Muscle layer of duodenum (tissue), 2 donors: ENCODE results near the gene KIF26A.

Experiments
- H3K27ac ChIP-seq: one replicate; pipeline ENCODE4 v1.7.0; 2013; ENCODE audit warnings: mild to moderate bottlenecking, low read length
- H3K27me3 ChIP-seq: one replicate; pipeline ENCODE4 v1.7.0; 2013; ENCODE audit warnings: low read depth, mild to moderate bottlenecking, control low read depth, low read length
- H3K36me3 ChIP-seq, 2 donors: one replicate each; pipeline ENCODE4 v1.7.0; 2013; ENCODE audit warnings: low read length in 2 of 2, control low read depth in 1 of 2, mild to moderate bottlenecking in 1 of 2; ENCODE audit not compliant: insufficient read depth in 2 of 2, control insufficient read depth in 1 of 2
- H3K4me1 ChIP-seq, 2 donors: one replicate each; pipeline ENCODE4 v1.7.0; 2013; ENCODE audit warnings: low read length in 2 of 2, mild to moderate bottlenecking in 2 of 2, control low read depth in 1 of 2, moderate library complexity in 1 of 2; ENCODE audit not compliant: insufficient read depth in 2 of 2, control insufficient read depth in 1 of 2
- H3K4me3 ChIP-seq, 2 donors: one replicate each; pipeline ENCODE4 v1.7.0; 2013; ENCODE audit warnings: low read length in 2 of 2, low read depth in 1 of 2, mild to moderate bottlenecking in 1 of 2
- H3K9me3 ChIP-seq, 2 donors: one replicate each; pipeline ENCODE4 v1.7.0; 2013; ENCODE audit warnings: low read length in 2 of 2, control low read depth in 1 of 2, mild to moderate bottlenecking in 1 of 2; ENCODE audit not compliant: control insufficient read depth in 1 of 2
- donor health status: healthy.

KIF26A gene

GRCh38 chr14:104214431-104215218, 76.2 kb downstream of the KIF26A start:
- Histone ChIP-seq H3K27ac (no peak overlapping the region), H3K4me1 (no peaks in the 10 kb centered on the region), H3K4me3 (no peak overlapping the region), H3K9me3 (no peaks in the 10 kb centered on the region), H3K27me3 (no peaks in the 10 kb centered on the region), H3K36me3 (no peaks in the 10 kb centered on the region)

GRCh38 chr14:104215706-104216334, 77.4 kb downstream of the KIF26A start:
- no peak overlapping the region for H3K4me3 ChIP-seq
- H3K36me3 ChIP-seq, result no peaks in the 10 kb centered on the region
- no peaks in the 10 kb centered on the region for H3K27me3 ChIP-seq

GRCh38 chr14:104216457-104216856, 78.1 kb downstream of the KIF26A start:
- H3K4me1 ChIP-seq, result no peaks in the 10 kb centered on the region
- no peaks in the 10 kb centered on the region for H3K27me3 ChIP-seq

More at GRCh38 chr14:104215706-104216334, 77.4 kb downstream of the KIF26A start:
- Histone ChIP-seq H3K4me1 (no peaks in the 10 kb centered on the region), H3K27ac (no peak overlapping the region), H3K9me3 (no peaks in the 10 kb centered on the region)

GRCh38 chr14:104217486-104218360, 79.3 kb downstream of the KIF26A start:
- no peaks in the 10 kb centered on the region for H3K27me3 ChIP-seq
- H3K4me1 ChIP-seq, result no peaks in the 10 kb centered on the region
- H3K4me3 ChIP-seq, result no peak overlapping the region
- H3K36me3 ChIP-seq, result no peaks in the 10 kb centered on the region
- H3K27ac ChIP-seq, result no peak overlapping the region
- no peaks in the 10 kb centered on the region for H3K9me3 ChIP-seq

More at GRCh38 chr14:104216457-104216856, 78.1 kb downstream of the KIF26A start:
- Histone ChIP-seq H3K27ac (no peak overlapping the region), H3K9me3 (no peaks in the 10 kb centered on the region), H3K4me3 (no peak overlapping the region), H3K36me3 (no peaks in the 10 kb centered on the region)

- H3K36me3 ChIP-seq, result no peaks in the 10 kb centered on the region
- H3K27ac ChIP-seq, result no peak overlapping the region
- H3K4me1 ChIP-seq, result no peaks in the 10 kb centered on the region
- no peak overlapping the region for H3K4me3 ChIP-seq
- no peaks in the 10 kb centered on the region for H3K27me3 ChIP-seq
- no peaks in the 10 kb centered on the region for H3K9me3 ChIP-seq
Measured at GRCh38 chr14:104218361-104219180, 80.2 kb downstream of the KIF26A start.

- Histone ChIP-seq H3K27me3 (no peaks in the 10 kb centered on the region), H3K9me3 (no peaks in the 10 kb centered on the region), H3K4me1 (no peaks in the 10 kb centered on the region), H3K4me3 (no peak overlapping the region), H3K36me3 (no peaks in the 10 kb centered on the region), H3K27ac (no peak overlapping the region)
Measured at GRCh38 chr14:104219731-104220214, 81.4 kb downstream of the KIF26A start.

- no peaks in the 10 kb centered on the region for H3K36me3 ChIP-seq
- no peak overlapping the region for H3K4me3 ChIP-seq
- no peaks in the 10 kb centered on the region for H3K9me3 ChIP-seq
- no peak overlapping the region for H3K27ac ChIP-seq
- no peaks in the 10 kb centered on the region for H3K4me1 ChIP-seq
- H3K27me3 ChIP-seq, result no peaks in the 10 kb centered on the region
Measured at GRCh38 chr14:104220215-104221070, 82.1 kb downstream of the KIF26A start.

GRCh38 chr14:104221071-104221625, 82.8 kb downstream of the KIF26A start:
- Histone ChIP-seq H3K36me3 (no peaks in the 10 kb centered on the region), H3K4me1 (no peaks in the 10 kb centered on the region), H3K27me3 (no peaks in the 10 kb centered on the region), H3K27ac (no peak overlapping the region), H3K9me3 (no peaks in the 10 kb centered on the region), H3K4me3 (no peak overlapping the region)

- no peaks in the 10 kb centered on the region for H3K9me3 ChIP-seq
- H3K4me3 ChIP-seq, result no peak overlapping the region
- no peaks in the 10 kb centered on the region for H3K27me3 ChIP-seq
- H3K36me3 ChIP-seq, result no peaks in the 10 kb centered on the region
- no peak overlapping the region for H3K27ac ChIP-seq
- no peaks in the 10 kb centered on the region for H3K4me1 ChIP-seq
Measured at GRCh38 chr14:104221636-104222369, 83.4 kb downstream of the KIF26A start.
